ENCODE data around the gene MYL7. TPM values are rescaled to one million over a fixed set of nuclear protein-coding genes. Genes with fewer than 3 reads are reported as not detected.

Gene MYL7
- total and polyA plus RNA-seq, 4 donors: 0.66 to 4.5 (median 2.2) TPM; not detected in 1

DNA sequence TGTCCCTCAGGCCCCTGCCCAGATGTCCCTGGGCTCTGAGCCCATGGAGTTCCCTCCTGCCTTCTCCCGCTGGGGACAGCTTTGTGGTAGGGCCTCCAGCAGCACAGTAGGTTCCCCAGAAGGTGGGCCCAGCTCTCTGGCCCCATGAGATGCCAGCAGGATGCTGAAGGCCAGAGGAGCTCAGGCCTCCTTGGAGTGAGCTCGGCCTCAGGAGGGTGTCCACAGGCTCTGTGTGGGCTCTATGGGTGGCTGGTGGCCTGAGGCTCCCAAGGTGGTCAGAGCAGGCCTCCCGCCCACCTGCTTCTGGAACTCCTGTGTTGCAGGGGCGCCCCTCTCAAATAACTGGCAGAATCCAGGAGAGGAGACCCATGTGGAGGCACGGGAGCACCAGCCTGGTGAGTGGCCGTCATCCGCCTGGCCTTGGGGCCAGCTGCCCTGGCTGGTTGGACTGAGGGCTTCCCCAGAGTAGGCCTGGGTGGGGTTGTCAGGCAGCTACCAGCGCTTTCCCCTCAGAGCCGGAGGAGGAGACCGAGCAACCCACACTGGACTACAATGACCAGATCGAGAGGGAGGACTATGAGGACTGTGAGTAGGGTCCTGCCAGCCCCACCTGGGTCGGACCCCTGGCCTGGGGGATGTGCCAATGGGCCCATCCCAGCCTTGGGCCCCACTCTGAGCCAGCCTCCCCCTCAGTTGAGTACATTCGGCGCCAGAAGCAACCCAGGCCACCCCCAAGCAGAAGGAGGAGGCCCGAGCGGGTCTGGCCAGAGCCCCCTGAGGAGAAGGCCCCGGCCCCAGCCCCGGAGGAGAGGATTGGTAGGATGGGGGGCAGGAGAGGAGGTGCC, 33.8 kb downstream of the MYL7 start:
- Histone ChIP-seq H3K4me1 (ENCODE audit: control insufficient read depth, insufficient read depth, low read length) (peaks cover 72% of the 10 kb centered on the region), H3K27me3 (ENCODE audit: control insufficient read depth, insufficient read depth, low read length) (peaks cover 2% of the 10 kb centered on the region), H3K36me3 (ENCODE audit: control insufficient read depth, insufficient read depth, low read length) (peaks cover 60% of the 10 kb centered on the region), H3K9me3 (ENCODE audit: control insufficient read depth, insufficient read depth, low read length) (no peaks in the 10 kb centered on the region), H3K4me3 (ENCODE audit: low read depth, low read length) (no peak overlapping the region), H3K27ac (ENCODE audit: low read depth, low read length) (no peak overlapping the region)
- 96% methylated on average over 14 of the region's 18 CpGs for WGBS (ENCODE audit: insufficient coverage)
- DNase-seq (ENCODE audit: low read depth in 4 of 6, low spot score in 6 of 6): no peak

DNA sequence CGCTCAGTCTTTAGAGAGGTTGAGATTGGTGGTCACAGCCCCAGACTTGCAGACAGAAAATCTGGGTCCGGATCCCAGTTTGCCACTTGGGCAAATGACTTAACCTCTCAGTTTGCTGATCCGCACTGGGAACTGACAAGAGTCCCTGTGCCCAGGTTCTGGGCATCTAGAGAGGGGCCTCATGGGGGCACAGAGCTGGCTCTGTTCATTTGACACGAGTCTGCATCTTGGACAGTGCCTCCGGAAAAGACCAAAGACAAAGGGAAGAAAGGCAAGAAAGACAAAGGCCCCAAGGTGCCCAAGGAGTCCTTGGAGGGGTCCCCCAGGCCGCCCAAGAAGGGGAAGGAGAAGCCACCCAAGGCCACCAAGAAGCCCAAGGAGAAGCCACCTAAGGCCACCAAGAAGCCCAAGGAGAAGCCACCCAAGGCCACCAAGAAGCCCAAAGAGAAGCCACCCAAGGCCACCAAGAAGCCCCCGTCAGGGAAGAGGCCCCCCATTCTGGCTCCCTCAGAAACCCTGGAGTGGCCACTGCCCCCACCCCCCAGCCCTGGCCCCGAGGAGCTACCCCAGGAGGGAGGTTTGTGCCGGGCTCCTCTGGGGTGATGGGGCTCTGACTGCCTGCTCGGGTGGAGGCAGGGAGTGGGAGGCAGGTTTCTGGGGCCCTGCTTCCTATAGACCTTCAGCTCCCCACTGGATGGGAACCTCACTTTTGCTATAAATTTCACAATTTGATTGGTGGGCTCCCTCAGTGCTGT, 34.6 kb downstream of the MYL7 start:
- no peak overlapping the region for H3K4me3 ChIP-seq (ENCODE audit: low read depth, low read length)
- H3K4me1 ChIP-seq (ENCODE audit: control insufficient read depth, insufficient read depth, low read length): peaks cover 72% of the 10 kb centered on the region
- H3K27ac ChIP-seq (ENCODE audit: low read depth, low read length): no peak overlapping the region
- peaks cover 52% of the 10 kb centered on the region for H3K36me3 ChIP-seq (ENCODE audit: control insufficient read depth, insufficient read depth, low read length)
- H3K27me3 ChIP-seq (ENCODE audit: control insufficient read depth, insufficient read depth, low read length): peaks cover 2% of the 10 kb centered on the region
- H3K9me3 ChIP-seq (ENCODE audit: control insufficient read depth, insufficient read depth, low read length): no peaks in the 10 kb centered on the region
- no peak for DNase-seq (ENCODE audit: low read depth in 4 of 6, low spot score in 6 of 6)
- 93% methylated on average over 7 of the region's 10 CpGs for WGBS (ENCODE audit: insufficient coverage)

DNA sequence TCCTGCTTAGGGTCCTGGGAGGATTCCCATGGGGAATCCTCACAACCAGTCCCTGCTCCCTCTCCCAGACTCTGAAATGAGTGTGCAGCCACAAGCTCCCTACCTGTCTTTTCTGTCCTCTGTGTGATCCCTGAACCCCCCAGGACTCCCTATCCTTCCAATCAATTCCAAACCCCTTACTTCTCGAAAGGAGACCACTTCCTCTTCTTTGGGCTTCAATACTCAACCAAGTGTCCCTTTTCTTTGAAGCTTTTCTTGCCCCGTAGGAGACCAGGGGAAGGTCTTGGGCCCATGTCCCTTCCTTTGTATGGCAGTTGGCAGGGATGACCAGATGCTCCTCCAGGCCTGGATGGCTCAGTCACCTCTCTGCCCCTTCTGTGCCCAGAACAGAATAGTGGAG, 35.3 kb downstream of the MYL7 start:
- H3K9me3 ChIP-seq (ENCODE audit: control insufficient read depth, insufficient read depth, low read length): no peaks in the 10 kb centered on the region
- peaks cover 72% of the 10 kb centered on the region for H3K4me1 ChIP-seq (ENCODE audit: control insufficient read depth, insufficient read depth, low read length)
- H3K27ac ChIP-seq (ENCODE audit: low read depth, low read length): peak overlapping the region; percentile 82
- H3K27me3 ChIP-seq (ENCODE audit: control insufficient read depth, insufficient read depth, low read length): peaks cover 2% of the 10 kb centered on the region
- no peak for DNase-seq (ENCODE audit: low read depth in 4 of 6, low spot score in 6 of 6)
- WGBS (ENCODE audit: insufficient coverage): 54% methylated on average over 2 of the region's 2 CpGs
- peaks cover 45% of the 10 kb centered on the region for H3K36me3 ChIP-seq (ENCODE audit: control insufficient read depth, insufficient read depth, low read length)
- H3K4me3 ChIP-seq (ENCODE audit: low read depth, low read length): peak overlapping the region; percentile 52

DNA sequence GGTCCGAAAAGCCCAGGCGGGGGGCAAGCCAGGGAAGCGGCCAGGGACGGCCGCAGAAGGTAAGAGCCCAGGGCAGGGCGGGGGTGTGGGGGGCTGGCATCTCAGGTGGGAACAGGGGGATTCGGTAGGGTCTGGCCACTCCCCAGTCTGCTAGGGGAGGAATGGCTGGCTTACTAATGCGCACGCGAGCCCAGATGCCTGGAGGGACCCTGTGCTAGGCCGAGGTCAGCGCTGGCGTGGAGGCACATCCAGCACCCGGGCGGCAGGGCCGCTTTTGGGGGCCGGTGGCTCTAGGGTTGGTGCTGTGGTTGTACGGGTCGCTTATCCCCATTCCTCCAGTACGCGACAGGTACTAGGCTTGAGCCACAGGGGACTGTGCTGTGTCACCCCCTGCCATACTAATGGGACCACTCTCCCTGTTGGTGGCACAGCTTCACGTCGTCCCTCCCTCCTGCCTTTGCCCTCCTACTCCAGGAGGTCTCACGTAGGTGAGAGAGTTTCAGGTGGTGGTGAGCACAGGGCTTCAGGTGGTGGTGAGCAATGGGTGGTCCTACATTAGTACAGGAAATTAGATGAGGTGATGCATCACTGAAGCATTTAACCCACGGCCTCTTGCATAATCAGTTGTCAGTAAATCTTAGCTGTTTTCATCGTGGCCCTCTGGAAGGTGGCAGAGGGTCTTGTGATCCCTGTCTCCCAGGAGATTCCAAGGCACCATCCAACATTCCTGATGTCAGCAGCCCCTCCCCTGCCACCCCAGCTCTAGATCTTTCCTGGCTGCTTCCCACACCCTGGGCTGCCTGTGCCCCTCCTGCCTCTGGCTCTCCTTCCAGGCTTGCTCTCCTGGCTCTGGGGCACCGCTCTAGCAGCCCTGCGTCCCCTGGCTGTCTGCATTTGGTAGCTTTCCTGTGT, 36.0 kb downstream of the MYL7 start:
- Histone ChIP-seq H3K9me3 (ENCODE audit: control insufficient read depth, insufficient read depth, low read length) (no peaks in the 10 kb centered on the region), H3K4me3 (ENCODE audit: low read depth, low read length) (peak overlapping the region; percentile 52), H3K27ac (ENCODE audit: low read depth, low read length) (peak overlapping the region; percentile 82), H3K27me3 (ENCODE audit: control insufficient read depth, insufficient read depth, low read length) (peaks cover 2% of the 10 kb centered on the region), H3K4me1 (ENCODE audit: control insufficient read depth, insufficient read depth, low read length) (peaks cover 69% of the 10 kb centered on the region), H3K36me3 (ENCODE audit: control insufficient read depth, insufficient read depth, low read length) (peaks cover 38% of the 10 kb centered on the region)
- WGBS (ENCODE audit: insufficient coverage): 13% methylated on average over 19 of the region's 28 CpGs
- DNase-seq (ENCODE audit: low read depth in 4 of 6, low spot score in 6 of 6): peak in 2 of 6 donors; percentile 61 to 77

DNA sequence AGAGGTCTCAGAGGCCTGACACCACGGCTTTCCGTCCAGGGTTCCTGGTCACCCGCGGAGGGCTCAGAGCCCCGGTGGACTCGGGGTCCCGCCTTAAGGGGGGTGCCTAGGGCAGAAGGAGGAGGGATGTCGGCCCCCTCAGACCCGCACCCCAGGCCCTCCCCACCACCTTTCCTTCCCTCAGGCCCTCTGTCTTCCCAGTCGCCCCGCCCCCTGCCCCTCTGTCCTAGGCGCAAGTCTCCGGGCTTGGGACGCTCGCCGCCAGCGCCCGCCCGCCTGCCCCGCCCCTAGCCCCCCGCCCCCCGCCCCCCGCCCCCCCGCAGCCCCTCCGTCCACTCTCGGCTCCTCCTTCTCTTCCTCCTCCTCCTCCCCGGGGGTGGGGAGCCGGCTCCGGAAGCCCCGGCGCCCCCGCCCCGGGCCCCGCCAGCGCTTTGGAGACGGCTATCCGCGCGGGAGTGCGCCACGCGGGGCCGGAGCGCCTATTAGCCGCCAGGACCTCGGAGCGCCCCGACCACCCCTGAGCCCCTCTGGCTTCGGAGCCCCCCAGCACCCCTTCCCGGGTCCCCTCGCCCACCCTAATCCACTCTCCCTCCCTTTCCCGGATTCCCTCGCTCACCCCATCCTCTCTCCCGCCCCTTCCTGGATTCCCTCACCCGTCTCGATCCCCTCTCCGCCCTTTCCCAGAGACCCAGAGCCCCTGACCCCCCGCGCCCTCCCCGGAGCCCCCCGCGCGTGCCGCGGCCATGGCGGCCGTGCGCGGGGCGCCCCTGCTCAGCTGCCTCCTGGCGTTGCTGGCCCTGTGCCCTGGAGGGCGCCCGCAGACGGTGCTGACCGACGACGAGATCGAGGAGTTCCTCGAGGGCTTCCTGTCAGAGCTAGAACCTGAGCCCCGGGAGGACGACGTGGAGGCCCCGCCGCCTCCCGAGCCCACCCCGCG, 36.9 kb downstream of the MYL7 start, which contains the start of gene AEBP1:
TSS of gene AEBP1 (plus strand) at position 423 of the 937 bp plus-strand sequence. CDS start at position 744, 321 bp downstream.
- DNase-seq (ENCODE audit: low read depth in 4 of 6, low spot score in 6 of 6): peak in 2 of 6 donors; percentile 26 to 74
- peak within 1 kb of the TSS; percentile 82 for H3K27ac ChIP-seq (ENCODE audit: low read depth, low read length)
- 1% methylated on average over 67 of the region's 87 CpGs for WGBS (ENCODE audit: insufficient coverage)
- H3K27me3 ChIP-seq (ENCODE audit: control insufficient read depth, insufficient read depth, low read length): peaks cover 2% of the 10 kb centered on the region
- H3K9me3 ChIP-seq (ENCODE audit: control insufficient read depth, insufficient read depth, low read length): no peaks in the 10 kb centered on the region
- H3K36me3 ChIP-seq (ENCODE audit: control insufficient read depth, insufficient read depth, low read length): peaks cover 29% of the 10 kb centered on the region
- H3K4me1 ChIP-seq (ENCODE audit: control insufficient read depth, insufficient read depth, low read length): peaks cover 69% of the 10 kb centered on the region
- peak within 1 kb of the TSS; percentile 52 for H3K4me3 ChIP-seq (ENCODE audit: low read depth, low read length)

DNA sequence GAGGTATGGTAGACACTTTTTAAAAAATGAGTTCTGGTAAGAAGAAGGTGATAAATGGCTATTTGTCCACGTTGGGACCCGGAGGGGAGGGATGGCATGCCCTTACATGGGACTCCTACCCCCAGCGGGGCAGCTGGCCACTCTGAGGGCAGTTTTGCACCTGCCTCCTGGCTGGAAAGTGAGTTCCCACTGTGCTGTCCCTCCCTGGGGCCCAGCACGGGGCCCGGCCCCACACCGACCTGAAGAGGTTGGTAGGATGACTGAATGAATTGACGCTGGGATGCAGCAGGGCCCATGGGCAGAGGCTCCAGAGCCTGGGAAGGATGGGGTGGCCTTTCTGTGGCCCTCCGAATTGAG, 37.6 kb downstream of the MYL7 start:
- peak overlapping the region; percentile 28 for H3K4me3 ChIP-seq (ENCODE audit: low read depth, low read length)
- H3K4me1 ChIP-seq (ENCODE audit: control insufficient read depth, insufficient read depth, low read length): peaks cover 69% of the 10 kb centered on the region
- no peak for DNase-seq (ENCODE audit: low read depth in 4 of 6, low spot score in 6 of 6)
- H3K27ac ChIP-seq (ENCODE audit: low read depth, low read length): no peak overlapping the region
- WGBS (ENCODE audit: insufficient coverage): 41% methylated on average over 8 of the region's 8 CpGs
- H3K9me3 ChIP-seq (ENCODE audit: control insufficient read depth, insufficient read depth, low read length): no peaks in the 10 kb centered on the region
- peaks cover 22% of the 10 kb centered on the region for H3K36me3 ChIP-seq (ENCODE audit: control insufficient read depth, insufficient read depth, low read length)
- H3K27me3 ChIP-seq (ENCODE audit: control insufficient read depth, insufficient read depth, low read length): peaks cover 2% of the 10 kb centered on the region

DNA sequence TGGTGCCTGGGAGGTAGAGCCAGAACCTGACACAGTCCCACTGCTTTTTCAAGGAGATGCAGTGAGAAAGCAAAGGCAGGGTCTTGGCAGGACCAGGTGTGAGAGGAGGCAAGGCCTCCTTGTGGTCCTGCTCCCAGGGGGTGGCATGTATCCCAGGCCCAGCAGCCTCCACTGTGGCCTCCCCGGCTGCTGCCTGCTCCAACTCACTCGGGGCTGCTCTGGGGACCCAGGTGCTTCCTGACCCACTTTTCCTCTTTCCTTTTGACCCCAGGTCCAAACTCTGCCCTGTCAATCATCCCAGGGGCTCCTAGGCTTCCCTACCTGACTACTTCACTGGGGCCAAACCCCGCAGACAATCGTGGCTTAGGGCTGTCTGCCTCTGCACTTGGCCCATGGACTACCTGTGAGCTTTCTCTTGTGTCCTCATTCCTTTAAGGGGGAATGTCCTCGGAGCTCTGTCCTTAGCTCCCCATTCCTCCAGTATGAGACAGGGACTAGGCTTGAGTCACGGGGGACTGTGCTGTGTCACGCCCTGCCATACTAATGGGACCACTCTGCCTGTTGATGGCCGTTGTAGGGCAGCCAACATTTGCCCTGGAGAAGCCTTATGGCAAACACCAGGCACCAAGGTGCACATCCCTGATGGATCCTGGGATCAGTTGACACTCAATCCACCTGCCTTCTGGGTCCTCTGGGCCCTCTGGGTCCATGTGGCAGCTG, 38.1 kb downstream of the MYL7 start:
- no peak for DNase-seq (ENCODE audit: low read depth in 4 of 6, low spot score in 6 of 6)
- Histone ChIP-seq H3K27ac (ENCODE audit: low read depth, low read length) (peak overlapping the region; percentile 84), H3K9me3 (ENCODE audit: control insufficient read depth, insufficient read depth, low read length) (no peaks in the 10 kb centered on the region), H3K36me3 (ENCODE audit: control insufficient read depth, insufficient read depth, low read length) (peaks cover 17% of the 10 kb centered on the region), H3K4me3 (ENCODE audit: low read depth, low read length) (no peak overlapping the region), H3K27me3 (ENCODE audit: control insufficient read depth, insufficient read depth, low read length) (peaks cover 2% of the 10 kb centered on the region), H3K4me1 (ENCODE audit: control insufficient read depth, insufficient read depth, low read length) (peaks cover 69% of the 10 kb centered on the region)
- WGBS (ENCODE audit: insufficient coverage): 80% methylated on average over 8 of the region's 8 CpGs
